ENCODE measurements around the gene SIDT1. TPM values are rescaled to one million over a fixed set of nuclear protein-coding genes. Genes with fewer than 3 reads are reported as not detected.

The SIDT1 gene
- total RNA-seq, 1 experiment from 2014 or later: 0.22 TPM

- no peak for TF ChIP-seq E2F1 (CRISPR knock-in tag; IDR thresholded peaks at IDR 0.05)
- TF ChIP-seq IRF1 (CRISPR knock-in tag; IDR thresholded peaks at IDR 0.05): no peak
- no peak for TF ChIP-seq NR1H2 (CRISPR knock-in tag; IDR thresholded peaks at IDR 0.05)
- no peak for TF ChIP-seq FOXP1 (CRISPR knock-in tag; IDR thresholded peaks at IDR 0.05; ENCODE audit: borderline replicate concordance)
- no peak for TF ChIP-seq ZNF317 (CRISPR knock-in tag; IDR thresholded peaks at IDR 0.05; ENCODE audit: borderline replicate concordance, low read depth)
Observed at GRCh38 chr3:113523241-113523640, 9.1 kb upstream of the SIDT1 start (continued).

- ChIA-PET CTCF (no interaction called here), POLR2A (no interaction called here)
- H3K4me1 Mint-ChIP-seq: peaks cover 13% of the 10 kb centered on the region
- H3K36me3 Mint-ChIP-seq: no peaks in the 10 kb centered on the region
- peak overlapping the region; percentile 88 for H3K4me3 Mint-ChIP-seq
- TF ChIP-seq MXD4 (CRISPR knock-in tag; IDR thresholded peaks at IDR 0.05; ENCODE audit: borderline replicate concordance): no peak
- no peak for TF ChIP-seq ZNF671 (CRISPR knock-in tag; IDR thresholded peaks at IDR 0.05)
- TF ChIP-seq HMGXB4 (CRISPR knock-in tag; IDR thresholded peaks at IDR 0.05): peak; percentile 33; the same call in 1 of the 2 replicates
- DNase-seq (ENCODE audit: low spot score) (peak; percentile 45), ATAC-seq (peak; percentile 61)
- H3K9me3 Mint-ChIP-seq: no peaks in the 10 kb centered on the region
- H3K27me3 Mint-ChIP-seq (ENCODE audit: low read depth): peaks cover 86% of the 10 kb centered on the region
- no peak overlapping the region for H3K27ac Mint-ChIP-seq
Observed at GRCh38 chr3:113532698-113533533, 561 bp downstream of the SIDT1 start.

- H3K36me3 Mint-ChIP-seq: no peaks in the 10 kb centered on the region
- peak overlapping the region; percentile 88 for H3K4me3 Mint-ChIP-seq
- DNase-seq (ENCODE audit: low spot score) (no peak), ATAC-seq (no peak)
- TF ChIP-seq SMAD3 (CRISPR knock-in tag; IDR thresholded peaks at IDR 0.05; ENCODE audit: borderline replicate concordance) (no peak), ZNF121 (CRISPR knock-in tag; IDR thresholded peaks at IDR 0.05) (no peak), AFF4 (CRISPR knock-in tag; IDR thresholded peaks at IDR 0.05; ENCODE audit: borderline replicate concordance) (no peak), ZBTB21 (CRISPR knock-in tag; IDR thresholded peaks at IDR 0.05; ENCODE audit: borderline replicate concordance) (no peak)
- CTCF ChIA-PET: no interaction called here
- POLR2A ChIA-PET: no interaction called here
- H3K27me3 Mint-ChIP-seq (ENCODE audit: low read depth): peaks cover 82% of the 10 kb centered on the region
- H3K4me1 Mint-ChIP-seq: peaks cover 13% of the 10 kb centered on the region
- H3K9me3 Mint-ChIP-seq: no peaks in the 10 kb centered on the region
- H3K27ac Mint-ChIP-seq: no peak overlapping the region
Observed at GRCh38 chr3:113533534-113533892, 1.2 kb downstream of the SIDT1 start.

GRCh38 chr3:113534365-113534764, 2.0 kb downstream of the SIDT1 start:
- H3K36me3 Mint-ChIP-seq: no peaks in the 10 kb centered on the region
- no peaks in the 10 kb centered on the region for H3K9me3 Mint-ChIP-seq
- ATAC-seq (no peak), DNase-seq (ENCODE audit: low spot score) (no peak)
- CTCF ChIA-PET: no interaction called here
- H3K4me3 Mint-ChIP-seq: no peak overlapping the region
- POLR2A ChIA-PET: no interaction called here
- peaks cover 13% of the 10 kb centered on the region for H3K4me1 Mint-ChIP-seq
- peaks cover 75% of the 10 kb centered on the region for H3K27me3 Mint-ChIP-seq (ENCODE audit: low read depth)
- H3K27ac Mint-ChIP-seq: no peak overlapping the region
- TF ChIP-seq GABPB1 (CRISPR knock-in tag; IDR thresholded peaks at IDR 0.05) (no peak), ATF6 (CRISPR knock-in tag; IDR thresholded peaks at IDR 0.05) (no peak), FOXP4 (CRISPR knock-in tag; IDR thresholded peaks at IDR 0.05) (no peak), ZNF423 (CRISPR knock-in tag; IDR thresholded peaks at IDR 0.05) (no peak), ZNF416 (CRISPR knock-in tag; IDR thresholded peaks at IDR 0.05) (no peak)
